ENCODE measurements around the gene IGLON5. TPM values are rescaled to one million over a fixed set of nuclear protein-coding genes. Genes with fewer than 3 reads are reported as not detected.

IGLON5 gene
- total and polyA plus RNA-seq, 3 donors from 2014 or later: 13.3 to 16.0 (median 13.9) TPM

- intact Hi-C loops (cut with DNase I; ENCODE audit: low total_unique reads): no loop called here
- no peak for TF ChIP-seq POLR2A (IDR thresholded peaks at IDR 0.05)
- TF ChIP-seq CTCF (IDR thresholded peaks at IDR 0.05): no peak
- no peak for DNase-seq
- H3K27ac ChIP-seq: peak overlapping the region; percentile 1 to 44
- H3K9me3 ChIP-seq: no peaks in the 10 kb centered on the region
- no peak overlapping the region for H3K4me3 ChIP-seq
- H3K36me3 ChIP-seq (ENCODE audit: low read depth, missing control alignments): no peaks in the 10 kb centered on the region
- 93 to 94% methylated on average over 12 to 16 of the region's 16 CpGs for WGBS, 2 donors
- H3K27me3 ChIP-seq: no peaks in the 10 kb centered on the region
- peaks cover 4% of the 10 kb centered on the region for H3K4me1 ChIP-seq
Observed at GRCh38 chr19:51352783-51353360, 41.4 kb downstream of the IGLON5 start.

- no peak for TF ChIP-seq POLR2A (IDR thresholded peaks at IDR 0.05)
- TF ChIP-seq CTCF (IDR thresholded peaks at IDR 0.05): no peak
- intact Hi-C loops (cut with DNase I; ENCODE audit: low total_unique reads): no loop called here
- 57 to 84% methylated on average over 10 to 12 of the region's 12 CpGs for WGBS, 2 donors
- Histone ChIP-seq H3K4me3 (no peak overlapping the region), H3K9me3 (no peaks in the 10 kb centered on the region), H3K36me3 (ENCODE audit: low read depth, missing control alignments) (no peaks in the 10 kb centered on the region), H3K4me1 (peaks cover 4% of the 10 kb centered on the region), H3K27ac (peak overlapping the region; percentile 81 to 88), H3K27me3 (no peaks in the 10 kb centered on the region)
- DNase-seq: no peak
Observed at GRCh38 chr19:51354103-51354741, 42.8 kb downstream of the IGLON5 start.

- no peak for TF ChIP-seq POLR2A (IDR thresholded peaks at IDR 0.05)
- no peak for TF ChIP-seq CTCF (IDR thresholded peaks at IDR 0.05)
- peak; percentile 87 for DNase-seq
- intact Hi-C loops (cut with DNase I; ENCODE audit: low total_unique reads): no loop called here
- Histone ChIP-seq H3K36me3 (ENCODE audit: low read depth, missing control alignments) (no peaks in the 10 kb centered on the region), H3K27me3 (no peaks in the 10 kb centered on the region), H3K27ac (peak overlapping the region; percentile 81 to 88), H3K4me1 (peaks cover 4% of the 10 kb centered on the region), H3K4me3 (no peak overlapping the region), H3K9me3 (no peaks in the 10 kb centered on the region)
- 39 to 48% methylated on average over 8 of the region's 8 CpGs for WGBS, 2 donors
Observed at GRCh38 chr19:51354742-51355148, 43.3 kb downstream of the IGLON5 start.

GRCh38 chr19:51356159-51356801 lies 44.8 kb downstream of the IGLON5 start:
- intact Hi-C loops (cut with DNase I; ENCODE audit: low total_unique reads): no loop called here
- H3K4me3 ChIP-seq: no peak overlapping the region
- no peaks in the 10 kb centered on the region for H3K27me3 ChIP-seq
- 92 to 94% methylated on average over 10 of the region's 10 CpGs for WGBS, 2 donors
- H3K4me1 ChIP-seq: peaks cover 4% of the 10 kb centered on the region
- H3K9me3 ChIP-seq: no peaks in the 10 kb centered on the region
- no peak overlapping the region for H3K27ac ChIP-seq
- no peak for TF ChIP-seq POLR2A (IDR thresholded peaks at IDR 0.05)
- no peak for TF ChIP-seq CTCF (IDR thresholded peaks at IDR 0.05)
- H3K36me3 ChIP-seq (ENCODE audit: low read depth, missing control alignments): no peaks in the 10 kb centered on the region
- no peak for DNase-seq

Measured in testis (tissue), 3 donors.